ENCODE data around the gene ZBTB16.
A peak's percentile ranks its signal among the peaks of the same experiment; 100 is the strongest.

ZBTB16 gene

GRCh38 chr11:114074546-114075343 is 15.2 kb downstream of the ZBTB16 start:
- Histone ChIP-seq H3K27ac (replicated peaks) (peak overlapping the region; percentile 66), H3K4me3 (replicated peaks; ENCODE audit: insufficient read depth, low read length) (no peak overlapping the region), H3K27me3 (ENCODE audit: insufficient read depth, poor library complexity, severe bottlenecking) (no peaks in the 10 kb centered on the region)
- TF ChIP-seq CTCF (IDR thresholded peaks at IDR 0.05; ENCODE audit: insufficient read depth, low read length) (no peak), SPI1 (IDR thresholded peaks at IDR 0.05; ENCODE audit: borderline replicate concordance, low read depth) (peak; percentile 88), GABPA (IDR thresholded peaks at IDR 0.05; ENCODE audit: low read depth) (no peak), POLR2AphosphoS5 (IDR thresholded peaks at IDR 0.05; ENCODE audit: low read depth) (no peak), REST (IDR thresholded peaks at IDR 0.05; ENCODE audit: insufficient replicate concordance, low read depth) (no peak)
- DNase-seq (ENCODE audit: low read depth in 1 of 2, low spot score in 1 of 2): peak in 1 of 2 experiments; percentile 54

- Histone ChIP-seq H3K27me3 (ENCODE audit: insufficient read depth, poor library complexity, severe bottlenecking) (no peaks in the 10 kb centered on the region), H3K4me3 (replicated peaks; ENCODE audit: insufficient read depth, low read length) (no peak overlapping the region), H3K27ac (replicated peaks) (peak overlapping the region; percentile 66)
- DNase-seq (ENCODE audit: low read depth in 1 of 2, low spot score in 1 of 2): no peak
- no peak for TF ChIP-seq REST (IDR thresholded peaks at IDR 0.05; ENCODE audit: insufficient replicate concordance, low read depth)
- TF ChIP-seq GABPA (IDR thresholded peaks at IDR 0.05; ENCODE audit: low read depth): no peak
- TF ChIP-seq SPI1 (IDR thresholded peaks at IDR 0.05; ENCODE audit: borderline replicate concordance, low read depth): no peak
- TF ChIP-seq POLR2AphosphoS5 (IDR thresholded peaks at IDR 0.05; ENCODE audit: low read depth): no peak
- TF ChIP-seq CTCF (IDR thresholded peaks at IDR 0.05; ENCODE audit: insufficient read depth, low read length): no peak
Measured at GRCh38 chr11:114075344-114075610, 15.8 kb downstream of the ZBTB16 start.

- TF ChIP-seq REST (IDR thresholded peaks at IDR 0.05; ENCODE audit: insufficient replicate concordance, low read depth): no peak
- no peak for TF ChIP-seq POLR2AphosphoS5 (IDR thresholded peaks at IDR 0.05; ENCODE audit: low read depth)
- peak in 1 of 2 experiments; percentile 62 for DNase-seq (ENCODE audit: low read depth in 1 of 2, low spot score in 1 of 2)
- Histone ChIP-seq H3K27ac (replicated peaks) (peak overlapping the region; percentile 66), H3K4me3 (replicated peaks; ENCODE audit: insufficient read depth, low read length) (no peak overlapping the region), H3K27me3 (ENCODE audit: insufficient read depth, poor library complexity, severe bottlenecking) (no peaks in the 10 kb centered on the region)
Measured at GRCh38 chr11:114075891-114076441, 16.5 kb downstream of the ZBTB16 start.

Measured in HL-60 (cell line).